ENCODE measurements around the gene ADAMTS15. TPM values are rescaled to one million over a fixed set of nuclear protein-coding genes. Genes with fewer than 3 reads are reported as not detected.

The ADAMTS15 gene
- total RNA-seq, 1 donor from 2014 or later: 13.8 TPM

DNA sequence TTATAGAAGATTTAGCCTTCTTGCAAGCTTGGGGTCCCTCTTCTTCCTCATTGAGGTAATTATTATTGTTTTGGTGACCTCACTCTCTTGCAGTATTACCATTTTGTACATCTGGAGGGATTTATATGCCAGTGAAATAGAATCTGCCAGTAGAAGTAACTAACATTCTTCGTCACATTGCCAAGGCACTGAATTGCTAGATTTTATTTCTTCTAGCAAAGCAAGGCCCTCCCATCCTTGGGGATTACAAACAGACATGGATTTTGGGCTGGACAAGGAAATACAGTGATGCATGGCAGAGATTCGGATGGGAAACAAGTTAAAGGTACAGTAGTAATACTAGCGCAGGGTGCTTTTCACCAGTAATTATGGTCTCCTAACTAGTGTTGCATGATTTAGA lies 7.8 kb downstream of the ADAMTS15 start:
- FAIRE-seq (no peak), DNase-seq (ENCODE audit: low read depth) (no peak)
- TF ChIP-seq EZH2 (IDR thresholded peaks at IDR 0.05; ENCODE audit: insufficient read depth, low read length): no peak
- TF ChIP-seq, protein P1, sequence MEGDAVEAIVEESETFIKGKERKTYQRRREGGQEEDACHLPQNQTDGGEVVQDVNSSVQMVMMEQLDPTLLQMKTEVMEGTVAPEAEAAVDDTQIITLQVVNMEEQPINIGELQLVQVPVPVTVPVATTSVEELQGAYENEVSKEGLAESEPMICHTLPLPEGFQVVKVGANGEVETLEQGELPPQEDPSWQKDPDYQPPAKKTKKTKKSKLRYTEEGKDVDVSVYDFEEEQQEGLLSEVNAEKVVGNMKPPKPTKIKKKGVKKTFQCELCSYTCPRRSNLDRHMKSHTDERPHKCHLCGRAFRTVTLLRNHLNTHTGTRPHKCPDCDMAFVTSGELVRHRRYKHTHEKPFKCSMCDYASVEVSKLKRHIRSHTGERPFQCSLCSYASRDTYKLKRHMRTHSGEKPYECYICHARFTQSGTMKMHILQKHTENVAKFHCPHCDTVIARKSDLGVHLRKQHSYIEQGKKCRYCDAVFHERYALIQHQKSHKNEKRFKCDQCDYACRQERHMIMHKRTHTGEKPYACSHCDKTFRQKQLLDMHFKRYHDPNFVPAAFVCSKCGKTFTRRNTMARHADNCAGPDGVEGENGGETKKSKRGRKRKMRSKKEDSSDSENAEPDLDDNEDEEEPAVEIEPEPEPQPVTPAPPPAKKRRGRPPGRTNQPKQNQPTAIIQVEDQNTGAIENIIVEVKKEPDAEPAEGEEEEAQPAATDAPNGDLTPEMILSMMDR (IDR thresholded peaks at IDR 0.05; ENCODE audit: insufficient read depth, low read depth, low read length): no peak
- peaks cover 3% of the 10 kb centered on the region for H3K9me3 Mint-ChIP-seq (ENCODE audit: unreplicated experiment)
- Histone ChIP-seq H3K4me2 (ENCODE audit: low read length) (no peak overlapping the region), H3K36me3 (ENCODE audit: insufficient read depth, low read length) (peaks cover 3% of the 10 kb centered on the region), H3K79me2 (ENCODE audit: insufficient read depth, low read length) (peaks cover 45% of the 10 kb centered on the region), H3K9ac (ENCODE audit: low read length) (no peak overlapping the region), H3K27ac (ENCODE audit: low read depth, low read length) (no peak overlapping the region), H3K4me3 (ENCODE audit: insufficient read depth, low read depth, low read length) (no peak overlapping the region), H3K4me1 (ENCODE audit: insufficient read depth, low read length) (peaks cover 16% of the 10 kb centered on the region), H3K27me3 (ENCODE audit: insufficient read depth, low read length) (no peaks in the 10 kb centered on the region), H2AFZ (ENCODE audit: low read depth, low read length) (no peak overlapping the region), H4K20me1 (ENCODE audit: insufficient read depth, low read length) (peaks cover 31% of the 10 kb centered on the region), H3K9me3 (ENCODE audit: insufficient read depth, low read depth, low read length) (no peaks in the 10 kb centered on the region)
- H3K36me3 Mint-ChIP-seq (ENCODE audit: low read depth, unreplicated experiment): peaks cover 4% of the 10 kb centered on the region
- H3K27me3 Mint-ChIP-seq (ENCODE audit: low read depth, unreplicated experiment): peaks cover 29% of the 10 kb centered on the region
- H3K4me3 Mint-ChIP-seq (ENCODE audit: unreplicated experiment): no peak overlapping the region
- H3K4me1 Mint-ChIP-seq (ENCODE audit: low read depth, unreplicated experiment): peaks cover 7% of the 10 kb centered on the region
- no peak overlapping the region for H3K27ac Mint-ChIP-seq (ENCODE audit: unreplicated experiment)

DNA sequence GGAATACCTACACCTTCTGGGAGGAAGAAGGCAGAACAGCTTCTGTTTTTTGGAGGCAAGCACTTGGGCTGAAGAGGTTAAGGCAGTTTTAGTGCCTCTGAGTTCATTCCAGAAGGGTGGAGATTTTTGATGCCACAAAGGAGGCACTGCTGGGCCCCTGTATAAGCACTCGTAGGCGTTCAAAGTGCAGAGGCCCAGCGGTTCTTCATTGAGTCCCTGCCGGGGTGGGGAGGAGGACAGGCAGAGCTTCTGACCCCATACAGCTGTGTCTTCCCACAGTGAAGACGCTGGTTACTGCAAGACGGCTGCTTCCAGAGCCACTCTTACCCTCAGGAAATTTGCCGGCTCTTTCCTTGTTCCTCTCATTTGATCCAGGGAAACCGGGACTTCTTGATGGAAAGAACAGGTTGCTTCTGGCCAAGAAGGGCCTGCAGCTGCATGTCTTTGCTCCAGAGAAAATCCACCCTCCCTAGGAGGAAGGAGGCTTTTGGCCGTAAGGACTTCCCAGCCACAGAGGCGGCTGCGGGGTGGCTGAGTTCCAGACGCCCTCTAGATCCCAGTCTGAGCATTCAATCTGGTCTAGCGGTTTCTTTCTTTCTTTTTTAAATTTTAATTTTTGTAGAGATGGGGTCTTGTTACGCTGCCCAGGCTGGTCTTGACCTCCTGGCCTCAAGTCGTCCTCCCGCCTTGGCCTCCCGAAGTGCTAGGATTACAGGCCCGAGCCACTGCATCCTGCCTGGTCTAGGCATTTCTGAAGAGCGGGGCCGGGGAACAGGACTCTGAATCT lies 9.4 kb downstream of the ADAMTS15 start:
- peaks cover 6% of the 10 kb centered on the region for H3K4me1 Mint-ChIP-seq (ENCODE audit: low read depth, unreplicated experiment)
- peaks cover 9% of the 10 kb centered on the region for H3K4me1 ChIP-seq (ENCODE audit: insufficient read depth, low read length)
- no peak overlapping the region for H3K4me2 ChIP-seq (ENCODE audit: low read length)
- H3K27ac Mint-ChIP-seq (ENCODE audit: unreplicated experiment): no peak overlapping the region
- peaks cover 37% of the 10 kb centered on the region for H3K27me3 Mint-ChIP-seq (ENCODE audit: low read depth, unreplicated experiment)
- peaks cover 7% of the 10 kb centered on the region for H3K36me3 Mint-ChIP-seq (ENCODE audit: low read depth, unreplicated experiment)
- no peak overlapping the region for H3K9ac ChIP-seq (ENCODE audit: low read length)
- H3K36me3 ChIP-seq (ENCODE audit: insufficient read depth, low read length): peaks cover 3% of the 10 kb centered on the region
- H3K4me3 ChIP-seq (ENCODE audit: insufficient read depth, low read depth, low read length): no peak overlapping the region
- H3K9me3 Mint-ChIP-seq (ENCODE audit: unreplicated experiment): peaks cover 3% of the 10 kb centered on the region
- no peak overlapping the region for H2AFZ ChIP-seq (ENCODE audit: low read depth, low read length)
- no peaks in the 10 kb centered on the region for H3K9me3 ChIP-seq (ENCODE audit: insufficient read depth, low read depth, low read length)
- H3K79me2 ChIP-seq (ENCODE audit: insufficient read depth, low read length): peaks cover 41% of the 10 kb centered on the region
- TF ChIP-seq EZH2 (IDR thresholded peaks at IDR 0.05; ENCODE audit: insufficient read depth, low read length): no peak
- TF ChIP-seq, protein P1 (IDR thresholded peaks at IDR 0.05; ENCODE audit: insufficient read depth, low read depth, low read length): no peak
- DNase-seq (ENCODE audit: low read depth): no peak
- peaks cover 31% of the 10 kb centered on the region for H4K20me1 ChIP-seq (ENCODE audit: insufficient read depth, low read length)
- no peak overlapping the region for H3K4me3 Mint-ChIP-seq (ENCODE audit: unreplicated experiment)
- no peaks in the 10 kb centered on the region for H3K27me3 ChIP-seq (ENCODE audit: insufficient read depth, low read length)
- no peak overlapping the region for H3K27ac ChIP-seq (ENCODE audit: low read depth, low read length)
- FAIRE-seq: no peak

DNA sequence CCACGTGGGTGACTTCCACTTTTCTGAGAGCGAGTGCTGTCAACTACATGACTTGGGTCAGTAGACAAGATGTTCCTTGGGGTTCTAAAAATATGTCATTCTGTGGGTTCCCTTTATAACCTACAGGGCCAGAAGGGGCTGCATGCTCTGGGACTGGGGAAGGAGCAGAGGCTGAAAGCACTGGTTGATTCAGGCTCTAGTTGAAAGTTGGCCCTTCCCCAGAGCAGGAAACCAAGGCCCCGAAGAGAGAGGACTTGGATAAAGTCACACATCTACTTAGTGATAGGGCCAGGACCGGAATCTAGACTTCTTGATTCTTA lies 9.9 kb downstream of the ADAMTS15 start:
- peaks cover 3% of the 10 kb centered on the region for H3K9me3 Mint-ChIP-seq (ENCODE audit: unreplicated experiment)
- TF ChIP-seq, protein P1 (IDR thresholded peaks at IDR 0.05; ENCODE audit: insufficient read depth, low read depth, low read length): no peak
- no peak for TF ChIP-seq EZH2 (IDR thresholded peaks at IDR 0.05; ENCODE audit: insufficient read depth, low read length)
- H3K27ac Mint-ChIP-seq (ENCODE audit: unreplicated experiment): no peak overlapping the region
- Histone ChIP-seq H3K79me2 (ENCODE audit: insufficient read depth, low read length) (peaks cover 36% of the 10 kb centered on the region), H4K20me1 (ENCODE audit: insufficient read depth, low read length) (peaks cover 31% of the 10 kb centered on the region), H3K27me3 (ENCODE audit: insufficient read depth, low read length) (no peaks in the 10 kb centered on the region), H3K4me3 (ENCODE audit: insufficient read depth, low read depth, low read length) (no peak overlapping the region), H3K9me3 (ENCODE audit: insufficient read depth, low read depth, low read length) (no peaks in the 10 kb centered on the region), H3K27ac (ENCODE audit: low read depth, low read length) (no peak overlapping the region), H3K36me3 (ENCODE audit: insufficient read depth, low read length) (peaks cover 7% of the 10 kb centered on the region), H3K4me2 (ENCODE audit: low read length) (no peak overlapping the region), H2AFZ (ENCODE audit: low read depth, low read length) (no peak overlapping the region), H3K4me1 (ENCODE audit: insufficient read depth, low read length) (peaks cover 9% of the 10 kb centered on the region), H3K9ac (ENCODE audit: low read length) (no peak overlapping the region)
- H3K36me3 Mint-ChIP-seq (ENCODE audit: low read depth, unreplicated experiment): peaks cover 8% of the 10 kb centered on the region
- no peak overlapping the region for H3K4me3 Mint-ChIP-seq (ENCODE audit: unreplicated experiment)
- DNase-seq (ENCODE audit: low read depth) (no peak), FAIRE-seq (no peak)
- H3K27me3 Mint-ChIP-seq (ENCODE audit: low read depth, unreplicated experiment): peaks cover 37% of the 10 kb centered on the region
- H3K4me1 Mint-ChIP-seq (ENCODE audit: low read depth, unreplicated experiment): peaks cover 6% of the 10 kb centered on the region
